Endometrial microvascular endothelial cells (primary cell): ENCODE data around the gene OR13G1. TPM values are rescaled to one million over a fixed set of nuclear protein-coding genes. Genes with fewer than 3 reads are reported as not detected.
"Not testable (repeated sequence)": the region's sequence is repeated elsewhere in the genome, so short reads cannot be mapped to it uniquely, and the experiment has no call there.

Source experiments
- in situ Hi-C: cut with HindIII; loops from 2 replicates; pipeline ENCODE4 v1.10.0; 2017; ENCODE audit warnings: low sequenced_read_pairs, low pct_unique_long_range_greater_than_20kb; ENCODE audit errors: inconsistent ontology term
- total RNA-seq: library from RNA; depleted of rRNA; stranded (reverse); fragments of >200 nt; gene quantifications from one replicate; pipeline ENCODE4 v1.2.3, GENCODE V29; 2015; ENCODE audit errors: inconsistent ontology term

The OR13G1 gene, protein sequence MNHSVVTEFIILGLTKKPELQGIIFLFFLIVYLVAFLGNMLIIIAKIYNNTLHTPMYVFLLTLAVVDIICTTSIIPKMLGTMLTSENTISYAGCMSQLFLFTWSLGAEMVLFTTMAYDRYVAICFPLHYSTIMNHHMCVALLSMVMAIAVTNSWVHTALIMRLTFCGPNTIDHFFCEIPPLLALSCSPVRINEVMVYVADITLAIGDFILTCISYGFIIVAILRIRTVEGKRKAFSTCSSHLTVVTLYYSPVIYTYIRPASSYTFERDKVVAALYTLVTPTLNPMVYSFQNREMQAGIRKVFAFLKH
- total RNA-seq, result not detected

DNA sequence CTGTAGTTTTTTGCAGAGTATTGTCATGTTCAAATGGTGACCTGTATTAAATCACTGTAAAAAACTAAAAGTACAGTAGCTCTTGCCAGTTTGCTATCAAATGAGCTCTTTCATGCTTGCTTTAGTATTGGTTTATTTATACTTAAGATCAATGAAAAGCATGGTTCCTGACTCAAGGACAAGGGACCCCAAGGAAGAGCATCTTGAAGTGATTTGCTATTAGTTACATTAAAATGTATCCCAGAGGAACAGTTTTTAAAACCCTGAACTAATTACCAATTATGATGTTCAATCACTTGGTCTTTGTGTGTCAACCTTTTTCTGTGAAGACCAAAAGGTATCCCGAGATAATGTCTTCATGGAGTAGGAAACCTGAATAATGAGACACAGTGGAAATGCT is at the start of gene OR13G1:
Gene OR13G1 (minus strand): TSS at position 101 of the 400 bp plus-strand sequence. CDS start 6,698 bp downstream, outside the sequence.
- in situ Hi-C loops, result no loop called here

DNA sequence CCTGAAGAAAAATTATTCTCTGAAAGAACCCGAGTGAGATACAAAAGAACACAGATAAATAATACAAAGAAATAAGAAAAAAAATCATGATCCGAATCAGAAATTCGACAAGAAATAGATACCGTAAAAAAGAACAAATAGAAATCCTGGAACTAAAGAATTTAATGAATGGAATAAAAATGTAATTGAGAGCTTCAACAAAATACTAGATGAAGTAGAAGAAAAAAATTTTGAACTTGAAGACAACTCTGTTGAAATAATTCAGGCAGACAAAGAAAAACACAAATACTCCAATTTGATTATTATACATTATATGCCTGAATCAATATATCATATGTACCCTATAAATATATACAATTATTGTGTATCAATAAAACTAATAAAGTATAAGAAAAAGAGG is 41.7 kb upstream of the OR13G1 start:
- in situ Hi-C loops, result no loop called here

DNA sequence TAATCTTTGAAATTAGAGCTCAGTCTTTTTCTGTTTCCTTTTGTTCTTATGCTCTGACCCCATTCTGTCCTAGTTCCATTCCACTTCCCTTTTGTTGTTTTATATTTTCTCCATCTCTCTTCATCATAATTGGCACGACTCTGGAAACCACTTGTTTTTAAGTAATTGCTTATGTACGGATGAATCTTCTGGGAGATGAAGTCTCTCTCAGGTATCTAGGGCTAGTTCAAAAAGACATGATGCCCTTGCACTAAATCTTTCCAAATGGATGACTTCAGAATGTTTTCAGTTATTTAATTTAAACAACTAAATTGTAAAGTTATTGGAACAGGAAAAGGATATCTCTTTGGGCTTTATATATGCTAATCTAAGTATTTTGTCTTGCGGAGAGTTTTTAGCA is 37.0 kb upstream of the OR13G1 start, which contains the start of gene OR6F1:
Gene OR6F1 (minus strand): TSS at position 101 of the 400 bp plus-strand sequence. CDS start 3,891 bp downstream, outside the sequence.
- in situ Hi-C loops, result no loop called here

- in situ Hi-C loops, result no loop called here
Measured at GRCh38 chr1:247713753-247714152, 34.2 kb upstream of the OR13G1 start.

DNA sequence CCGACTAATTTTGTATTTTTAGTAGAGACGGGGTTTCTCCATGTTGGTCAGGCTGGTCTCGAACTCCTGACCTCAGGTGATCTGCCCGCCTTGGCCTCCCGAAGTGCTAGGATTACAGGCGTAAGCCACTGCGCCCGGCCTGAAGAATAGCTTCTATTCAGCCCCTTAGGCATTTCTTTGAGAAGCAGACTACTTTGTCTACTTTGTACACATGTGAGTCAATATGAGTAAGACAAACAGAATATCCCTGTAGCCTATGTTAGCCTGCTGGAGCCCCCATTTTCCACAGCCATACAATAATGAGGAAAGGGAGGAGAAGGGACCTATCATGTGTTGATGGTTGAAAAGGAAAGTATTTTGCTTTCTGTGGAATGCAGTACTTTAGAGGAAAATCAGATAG is 31.1 kb upstream of the OR13G1 start:
- in situ Hi-C loops, result not testable (repeated sequence)

GRCh38 chr1:247701338-247701737 is 21.8 kb upstream of the OR13G1 start:
- in situ Hi-C loops, result no loop called here

DNA sequence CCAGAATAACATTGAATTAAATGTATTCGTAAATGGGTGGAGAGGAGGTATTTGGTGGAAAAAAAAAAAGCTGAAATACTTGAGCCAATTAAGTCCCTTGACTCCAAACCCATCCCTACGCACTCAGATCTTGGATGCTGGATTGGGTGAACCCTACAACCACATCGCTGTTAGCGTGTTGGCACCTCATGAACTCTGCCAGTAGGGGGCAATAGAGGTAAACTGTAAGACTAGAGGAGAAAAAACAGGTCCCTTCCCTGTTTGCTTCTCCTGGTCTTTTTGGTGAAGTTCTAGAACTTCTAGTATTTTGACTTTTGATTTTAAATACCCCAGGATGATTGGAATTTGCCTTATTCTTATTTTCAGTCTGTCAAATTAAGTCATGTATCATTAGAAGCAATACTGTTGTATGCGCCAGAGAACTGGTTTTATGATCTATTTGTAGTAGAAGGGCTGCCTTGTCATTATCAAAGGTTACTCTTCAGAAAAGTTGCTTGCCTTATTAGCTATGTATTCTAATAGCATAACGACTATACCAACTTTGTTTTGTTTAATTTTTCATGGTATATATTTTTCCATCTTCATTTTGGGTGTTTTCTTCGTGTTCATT is 1.9 kb upstream of the OR13G1 start:
- in situ Hi-C loops, result no loop called here

DNA sequence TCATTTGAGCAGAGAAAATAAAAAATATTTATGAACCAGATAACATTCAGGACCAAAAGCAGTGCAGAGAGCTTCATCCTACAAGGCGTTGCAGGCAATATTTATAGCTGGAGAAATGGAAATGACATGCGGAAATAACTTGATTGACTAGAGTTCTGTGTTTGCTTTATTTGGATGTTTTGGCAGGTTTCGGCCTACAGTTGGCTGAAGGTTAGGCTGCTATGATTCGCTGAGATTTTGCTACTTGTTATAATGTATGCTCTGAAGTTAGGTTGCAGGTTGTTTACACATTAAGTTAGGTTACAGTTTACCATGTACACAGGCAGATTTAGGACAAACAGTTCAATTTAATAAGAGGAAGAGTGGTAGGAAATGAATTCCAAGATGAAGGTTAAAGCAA is 632 bp upstream of the OR13G1 start:
- in situ Hi-C loops, result no loop called here

GRCh38 chr1:247669225-247669624 is 10.3 kb downstream of the OR13G1 start:
- in situ Hi-C loops, result no loop called here

- in situ Hi-C loops, result no loop called here
Measured at GRCh38 chr1:247656221-247656875, 23.2 kb downstream of the OR13G1 start.

GRCh38 chr1:247653040-247653439 is 26.5 kb downstream of the OR13G1 start:
- in situ Hi-C loops, result no loop called here

DNA sequence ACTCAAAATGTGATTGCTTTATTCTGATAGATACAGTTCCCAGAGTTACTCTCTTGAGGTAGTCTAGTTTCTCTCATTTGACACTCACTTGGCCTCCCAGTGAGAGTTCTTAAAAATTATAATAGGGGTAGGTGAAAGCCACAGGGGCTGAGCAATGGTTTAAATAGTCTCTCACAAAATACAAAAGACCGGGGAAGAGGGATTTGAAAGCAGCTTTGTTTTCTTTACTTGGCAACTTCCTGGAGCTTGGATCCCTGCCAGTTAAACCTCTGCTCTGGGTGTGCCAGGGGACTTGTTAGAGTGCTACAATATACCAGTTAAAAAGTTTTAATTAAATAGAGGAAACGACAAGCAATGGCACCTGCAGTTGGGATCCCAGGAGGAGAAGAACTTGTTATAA is 31.7 kb downstream of the OR13G1 start:
- in situ Hi-C loops, result no loop called here

- in situ Hi-C loops, result no loop called here
Measured at GRCh38 chr1:247646867-247647266, 32.7 kb downstream of the OR13G1 start.

DNA sequence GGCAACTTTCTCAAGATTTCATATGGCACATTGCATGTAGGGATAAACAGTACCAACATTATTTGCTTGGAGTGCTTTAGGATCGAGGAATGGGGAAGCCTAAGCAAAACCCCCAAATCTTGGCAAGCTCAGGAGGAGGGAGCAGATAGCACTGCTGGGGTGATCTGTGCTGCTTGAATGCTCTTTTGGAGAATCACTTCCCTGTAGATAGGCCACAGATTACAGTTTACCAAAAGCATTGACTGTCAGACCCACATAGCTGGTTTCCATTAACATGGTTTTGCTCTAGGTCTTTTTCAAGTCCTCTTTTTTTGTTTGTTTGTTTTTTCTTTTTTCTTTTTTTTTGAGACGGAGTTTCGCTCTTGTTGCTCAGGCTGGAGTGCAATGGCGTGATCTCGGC is 36.8 kb downstream of the OR13G1 start:
- in situ Hi-C loops, result no loop called here

DNA sequence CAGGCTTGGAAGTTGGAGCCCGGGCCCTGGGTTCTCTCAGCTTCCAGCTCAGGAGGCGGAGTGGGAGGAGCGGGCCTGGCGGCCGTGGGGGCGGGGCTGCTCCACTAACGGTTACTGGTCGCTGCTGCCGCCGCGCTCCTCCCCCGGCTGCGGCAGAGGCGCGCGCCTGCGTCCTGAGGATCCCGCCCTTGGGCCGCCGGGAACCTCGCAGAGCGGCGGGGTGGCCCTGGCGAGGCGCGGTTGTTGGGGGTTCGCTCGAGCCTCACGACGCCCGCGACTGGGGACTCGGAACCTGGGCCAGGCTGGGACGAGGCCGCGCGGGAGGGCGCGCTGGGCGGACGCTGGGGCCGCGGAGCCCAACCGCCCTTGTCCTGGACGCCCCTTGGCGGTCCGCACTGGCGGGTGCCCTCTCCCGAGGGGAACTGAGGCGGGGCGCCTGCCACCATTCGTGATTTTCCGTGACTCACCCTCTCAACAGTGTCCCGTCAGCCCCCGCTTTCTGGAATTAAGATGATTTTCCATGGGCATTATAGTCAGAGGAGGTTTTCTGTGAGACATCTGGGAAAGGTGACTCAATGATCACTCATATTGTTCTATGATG is 40.1 kb downstream of the OR13G1 start:
- in situ Hi-C loops, result no loop called here

DNA sequence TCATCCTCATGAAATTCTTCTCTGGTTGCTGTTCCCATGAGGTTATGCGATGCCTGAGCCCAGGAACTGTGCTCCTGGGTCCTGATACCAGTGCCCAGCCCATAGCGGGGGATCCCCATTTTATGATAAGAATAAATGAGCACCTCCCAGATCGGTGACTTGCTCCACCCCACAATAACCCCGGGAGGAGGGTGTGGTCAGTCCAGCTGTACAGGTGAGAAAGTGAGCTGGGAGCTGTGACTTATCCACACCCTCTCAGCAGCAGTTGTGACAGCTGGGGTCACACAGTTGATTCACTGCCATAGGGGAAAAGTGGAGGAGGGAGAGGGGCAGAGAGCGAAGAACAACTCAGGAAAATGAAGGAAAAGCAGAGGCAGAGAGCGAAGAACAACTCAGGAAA is 40.8 kb downstream of the OR13G1 start:
- in situ Hi-C loops, result no loop called here

GRCh38 chr1:247638011-247638410 is 41.5 kb downstream of the OR13G1 start:
- in situ Hi-C loops, result no loop called here

- in situ Hi-C loops, result no loop called here
Measured at GRCh38 chr1:247627951-247628350, 51.6 kb downstream of the OR13G1 start.
